ENCODE results near the gene MTHFR. TPM values are rescaled to one million over a fixed set of nuclear protein-coding genes. Genes with fewer than 3 reads are reported as not detected.

Gene MTHFR
- total RNA-seq, 1 donor from 2014 or later: 48.4 TPM

DNA sequence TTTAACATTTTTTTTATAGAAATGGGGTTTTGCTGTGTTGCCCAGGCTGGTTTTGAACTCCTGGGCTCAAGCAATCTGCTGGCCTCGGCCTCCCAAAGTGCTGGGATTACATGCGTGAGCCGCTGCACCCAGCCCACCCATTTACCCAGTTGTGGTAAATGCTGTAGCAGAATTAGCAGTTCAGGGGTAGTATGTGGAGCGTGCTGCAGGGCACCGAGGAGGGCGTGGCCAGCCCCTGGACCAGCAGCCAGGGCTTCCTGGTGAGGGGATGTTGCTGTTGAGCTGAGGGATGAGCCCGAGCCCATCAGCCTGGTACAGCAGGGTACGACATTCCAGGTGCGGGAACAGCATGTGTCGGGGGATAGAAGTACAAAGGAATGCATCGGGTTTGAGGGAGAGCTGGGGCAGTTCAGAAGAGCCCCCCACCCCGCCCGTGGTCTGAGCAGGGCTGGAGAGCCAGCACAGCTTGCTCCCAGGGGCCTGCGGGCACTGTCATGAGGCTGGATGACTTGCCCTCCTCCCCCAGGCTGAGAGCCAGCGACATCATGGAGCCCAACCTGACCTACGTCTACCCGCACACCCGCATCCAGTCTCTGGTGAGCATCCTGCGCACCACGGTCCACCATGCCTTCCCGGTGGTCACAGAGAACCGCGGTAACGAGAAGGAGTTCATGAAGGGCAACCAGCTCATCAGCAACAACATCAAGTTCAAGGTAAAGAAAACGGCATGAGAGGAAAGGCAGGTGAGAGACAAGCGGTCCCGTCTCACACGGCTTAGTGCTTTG lies 29.9 kb upstream of the MTHFR start:
- Histone ChIP-seq H3K36me3 (peaks cover 77 to 95% of the 10 kb centered on the region in 2 donors), H3K27ac (no peak overlapping the region), H3K27me3 (no peaks in the 10 kb centered on the region), H3K4me1 (peaks cover 0 to 5% of the 10 kb centered on the region in 2 donors), H3K4me3 (no peak overlapping the region), H3K9me3 (no peaks in the 10 kb centered on the region)
- intact Hi-C loops (cut with DNase I): loop anchor here (5.0 kb wide), 1 partner anchor 147 kb away; the partner anchor contains the start of gene MFN2
- TF ChIP-seq, protein P1, sequence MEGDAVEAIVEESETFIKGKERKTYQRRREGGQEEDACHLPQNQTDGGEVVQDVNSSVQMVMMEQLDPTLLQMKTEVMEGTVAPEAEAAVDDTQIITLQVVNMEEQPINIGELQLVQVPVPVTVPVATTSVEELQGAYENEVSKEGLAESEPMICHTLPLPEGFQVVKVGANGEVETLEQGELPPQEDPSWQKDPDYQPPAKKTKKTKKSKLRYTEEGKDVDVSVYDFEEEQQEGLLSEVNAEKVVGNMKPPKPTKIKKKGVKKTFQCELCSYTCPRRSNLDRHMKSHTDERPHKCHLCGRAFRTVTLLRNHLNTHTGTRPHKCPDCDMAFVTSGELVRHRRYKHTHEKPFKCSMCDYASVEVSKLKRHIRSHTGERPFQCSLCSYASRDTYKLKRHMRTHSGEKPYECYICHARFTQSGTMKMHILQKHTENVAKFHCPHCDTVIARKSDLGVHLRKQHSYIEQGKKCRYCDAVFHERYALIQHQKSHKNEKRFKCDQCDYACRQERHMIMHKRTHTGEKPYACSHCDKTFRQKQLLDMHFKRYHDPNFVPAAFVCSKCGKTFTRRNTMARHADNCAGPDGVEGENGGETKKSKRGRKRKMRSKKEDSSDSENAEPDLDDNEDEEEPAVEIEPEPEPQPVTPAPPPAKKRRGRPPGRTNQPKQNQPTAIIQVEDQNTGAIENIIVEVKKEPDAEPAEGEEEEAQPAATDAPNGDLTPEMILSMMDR (IDR thresholded peaks at IDR 0.05): no peak
- no peak for DNase-seq (ENCODE audit: low spot score in 2 of 2)

DNA sequence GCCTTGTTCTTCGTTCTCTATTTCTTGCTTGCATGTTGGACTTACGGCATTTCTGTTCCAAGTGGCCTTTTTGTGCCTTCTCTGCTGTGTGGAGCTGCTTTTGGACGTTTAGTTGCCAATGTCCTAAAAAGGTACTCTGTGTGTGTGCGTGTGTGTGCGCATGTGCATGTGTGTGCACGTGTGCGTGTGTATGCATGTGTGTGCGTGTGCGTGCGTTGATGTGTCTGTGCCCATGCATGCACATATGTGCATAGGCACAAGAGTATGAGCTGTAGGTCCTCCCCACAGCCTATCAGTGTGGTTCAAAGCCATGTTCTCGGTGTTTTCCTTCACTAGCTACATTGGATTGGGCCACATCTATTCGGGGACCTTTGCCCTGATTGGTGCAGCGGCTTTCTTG lies 28.1 kb upstream of the MTHFR start:
- no peak overlapping the region for H3K4me3 ChIP-seq
- DNase-seq (ENCODE audit: low spot score in 2 of 2): no peak
- intact Hi-C loops (cut with DNase I): no loop called here
- H3K27ac ChIP-seq: no peak overlapping the region
- H3K36me3 ChIP-seq: peaks cover 77 to 99% of the 10 kb centered on the region in 2 donors
- no peaks in the 10 kb centered on the region for H3K4me1 ChIP-seq
- H3K27me3 ChIP-seq: no peaks in the 10 kb centered on the region
- TF ChIP-seq, protein P1 (IDR thresholded peaks at IDR 0.05): no peak
- H3K9me3 ChIP-seq: no peaks in the 10 kb centered on the region

DNA sequence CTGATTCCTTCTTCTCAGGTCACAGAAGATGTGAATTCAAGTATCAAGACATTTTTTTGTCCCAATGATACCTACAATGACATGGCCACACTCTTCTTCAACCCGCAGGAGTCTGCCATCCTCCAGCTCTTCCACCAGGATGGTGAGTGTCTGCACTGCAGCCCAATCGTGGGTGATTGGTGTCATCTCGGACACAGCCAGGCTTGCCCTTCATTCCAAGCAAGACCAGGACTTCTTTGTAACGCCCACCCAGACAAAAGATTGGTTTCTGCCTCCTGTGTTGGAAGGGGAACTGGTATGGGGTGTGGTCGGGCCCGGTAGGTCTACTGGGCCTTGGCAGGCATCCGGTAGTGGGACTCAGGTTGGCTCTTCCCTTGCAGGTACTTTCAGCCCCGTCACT lies 27.7 kb upstream of the MTHFR start:
- H3K27me3 ChIP-seq: no peaks in the 10 kb centered on the region
- no peak overlapping the region for H3K4me3 ChIP-seq
- intact Hi-C loops (cut with DNase I): no loop called here
- no peaks in the 10 kb centered on the region for H3K9me3 ChIP-seq
- no peak overlapping the region for H3K27ac ChIP-seq
- TF ChIP-seq, protein P1 (IDR thresholded peaks at IDR 0.05): no peak
- peaks cover 77 to 99% of the 10 kb centered on the region in 2 donors for H3K36me3 ChIP-seq
- DNase-seq (ENCODE audit: low spot score in 2 of 2): no peak
- no peaks in the 10 kb centered on the region for H3K4me1 ChIP-seq

DNA sequence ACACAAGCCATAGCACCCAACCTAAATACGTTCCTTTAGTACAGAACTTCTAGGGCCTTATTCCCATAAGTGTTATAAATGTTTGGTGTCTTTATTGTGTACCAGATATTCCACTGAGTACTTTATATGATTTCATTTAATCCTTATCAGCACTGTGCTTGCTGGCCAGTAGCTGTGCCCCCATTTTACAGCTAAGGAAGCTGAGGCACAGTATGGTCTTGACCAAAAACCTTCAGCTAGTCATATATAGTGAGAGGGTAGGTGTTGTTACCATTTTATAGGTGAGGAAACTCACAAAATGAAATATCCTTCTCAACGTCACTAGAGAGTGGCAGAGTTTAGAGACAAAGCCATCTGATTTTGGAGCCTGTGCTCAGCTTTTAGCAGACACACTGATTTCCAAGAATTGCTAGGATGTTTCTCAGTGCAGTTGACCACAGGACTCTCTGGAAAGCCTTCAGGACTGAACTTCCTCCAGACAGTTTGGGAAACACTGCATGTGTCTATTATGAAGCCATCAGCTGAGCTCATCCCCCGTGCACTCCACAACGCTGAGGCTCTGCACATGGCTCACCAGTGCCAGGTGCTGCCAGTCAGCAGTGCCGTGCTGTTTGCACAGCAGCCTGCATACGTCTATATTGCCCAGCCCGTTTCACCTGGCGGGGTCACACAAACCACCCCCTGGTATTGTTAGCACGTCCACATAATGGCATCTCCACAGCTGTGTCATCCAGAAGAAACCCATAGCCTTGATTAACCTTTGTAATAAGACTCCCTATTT lies 26.4 kb upstream of the MTHFR start:
- H3K27ac ChIP-seq: no peak overlapping the region
- H3K4me3 ChIP-seq: no peak overlapping the region
- TF ChIP-seq, protein P1 (IDR thresholded peaks at IDR 0.05): no peak
- no peak for DNase-seq (ENCODE audit: low spot score in 2 of 2)
- no peaks in the 10 kb centered on the region for H3K9me3 ChIP-seq
- peaks cover 77 to 99% of the 10 kb centered on the region in 2 donors for H3K36me3 ChIP-seq
- no peaks in the 10 kb centered on the region for H3K4me1 ChIP-seq
- H3K27me3 ChIP-seq: no peaks in the 10 kb centered on the region
- intact Hi-C loops (cut with DNase I): no loop called here

DNA sequence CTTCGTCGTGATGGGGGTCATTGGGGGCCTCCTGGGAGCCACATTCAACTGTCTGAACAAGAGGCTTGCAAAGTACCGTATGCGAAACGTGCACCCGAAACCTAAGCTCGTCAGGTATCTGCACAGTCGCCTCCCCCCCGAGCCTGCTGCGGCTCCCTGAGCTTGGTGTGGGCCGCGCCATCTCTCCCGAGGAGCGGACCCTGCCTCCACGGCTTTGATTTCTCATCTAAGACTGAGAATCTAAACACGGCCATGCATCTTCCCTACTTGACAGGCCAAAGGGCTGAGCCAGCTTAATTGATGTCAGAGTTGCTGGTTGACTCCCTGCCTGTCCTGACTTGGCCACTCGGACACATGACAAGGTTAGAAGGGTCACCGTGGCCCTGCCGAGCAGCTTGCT lies 22.7 kb upstream of the MTHFR start:
- no peak overlapping the region for H3K27ac ChIP-seq
- H3K27me3 ChIP-seq: no peaks in the 10 kb centered on the region
- no peaks in the 10 kb centered on the region for H3K4me1 ChIP-seq
- intact Hi-C loops (cut with DNase I): no loop called here
- no peak for DNase-seq (ENCODE audit: low spot score in 2 of 2)
- H3K9me3 ChIP-seq: no peaks in the 10 kb centered on the region
- no peak overlapping the region for H3K4me3 ChIP-seq
- peaks cover 67 to 99% of the 10 kb centered on the region in 2 donors for H3K36me3 ChIP-seq
- TF ChIP-seq, protein P1 (IDR thresholded peaks at IDR 0.05): no peak

All from ascending aorta (tissue), 2 donors.